SK-N-SH treated with all-trans-retinoic acid at 6 μM for 48 hours (cell line): Measurements from ENCODE around the gene FEN1.

Source experiments
- ARNTL ChIP-seq: fragments of 450-650 bp; formaldehyde crosslinking; IDR thresholded peaks from 2 replicates; pipeline ENCODE4 v1.5.0; 2020; ENCODE audit warnings: low read depth, mild to moderate bottlenecking, moderate library complexity, borderline replicate concordance
- CREB5 ChIP-seq: fragments of 250-450 bp; sonication (Bioruptor Pico); IDR thresholded peaks from 2 replicates; pipeline ENCODE4 v1.5.1; 2020; ENCODE audit warnings: low read depth, mild to moderate bottlenecking, moderate library complexity
- CSDC2 ChIP-seq: fragments of 250-450 bp; sonication (Bioruptor Pico); IDR thresholded peaks from 2 replicates; pipeline ENCODE4 v1.5.0; 2020; ENCODE audit warnings: mild to moderate bottlenecking, moderate library complexity
- ESRRG ChIP-seq: fragments of 250-450 bp; sonication (Bioruptor Pico); IDR thresholded peaks from 2 replicates; pipeline ENCODE4 v1.6.1; 2021; ENCODE audit warnings: mild to moderate bottlenecking
- OSR1 ChIP-seq: fragments of 250-450 bp; sonication (Bioruptor Pico); IDR thresholded peaks from 2 replicates; pipeline ENCODE4 v1.8.0; 2022; ENCODE audit warnings: moderate library complexity, mild to moderate bottlenecking, inconsistent platforms
- PATZ1 ChIP-seq: fragments of 250-450 bp; sonication (Bioruptor Pico); IDR thresholded peaks from 2 replicates; pipeline ENCODE4 v1.8.0; 2020; ENCODE audit warnings: mild to moderate bottlenecking, moderate library complexity, borderline replicate concordance
- PPARA ChIP-seq: fragments of 250-450 bp; sonication (Bioruptor Pico); IDR thresholded peaks from 2 replicates; pipeline ENCODE4 v1.5.0; 2020; ENCODE audit warnings: mild to moderate bottlenecking, borderline replicate concordance
- TCF4 ChIP-seq: fragments of 250-450 bp; sonication (Bioruptor Pico); IDR thresholded peaks from 2 replicates; pipeline ENCODE4 v1.8.0; 2021; ENCODE audit warnings: mild to moderate bottlenecking, moderate library complexity, borderline replicate concordance
- TOX ChIP-seq: fragments of 250-450 bp; sonication (Bioruptor Pico); IDR thresholded peaks from 2 replicates; pipeline ENCODE4 v1.8.0; 2021; ENCODE audit warnings: mild to moderate bottlenecking, moderate library complexity, borderline replicate concordance
- TSHZ2 ChIP-seq: fragments of 250-450 bp; sonication (Bioruptor Pico); IDR thresholded peaks from 2 replicates; pipeline ENCODE4 v1.5.0; 2020; ENCODE audit warnings: mild to moderate bottlenecking, moderate library complexity
- ZFP3 ChIP-seq: fragments of 250-450 bp; sonication (Bioruptor Pico); IDR thresholded peaks from 2 replicates; pipeline ENCODE4 v1.5.0; 2020; ENCODE audit warnings: mild to moderate bottlenecking, moderate library complexity
- ZFP30 ChIP-seq: fragments of 450-650 bp; formaldehyde crosslinking; IDR thresholded peaks from 2 replicates; pipeline ENCODE4 v1.5.0; 2022; ENCODE audit warnings: mild to moderate bottlenecking, moderate library complexity

- TF ChIP-seq ESRRG (CRISPR knock-in tag) (no peak), TCF4 (CRISPR knock-in tag) (no peak), CREB5 (CRISPR knock-in tag) (no peak), CSDC2 (CRISPR knock-in tag) (no peak), ARNTL (no peak), OSR1 (CRISPR knock-in tag) (no peak), ZFP3 (CRISPR knock-in tag) (no peak), PPARA (CRISPR knock-in tag) (no peak), TSHZ2 (no peak), PATZ1 (no peak), TOX (CRISPR knock-in tag) (no peak), ZFP30 (CRISPR knock-in tag) (no peak)
Measured at GRCh38 chr11:61846362-61847020, 53.8 kb downstream of the FEN1 start.
